HG02763 (cell line): ENCODE measurements around the gene NTRK1.

Experiments
- ATAC-seq: cut with Tn5 transposase; IDR thresholded peaks from one replicate; pipeline ENCODE4 v1.9.1; 2021; ENCODE audit warnings: mild to moderate bottlenecking, moderate library complexity; ENCODE audit not compliant: unreplicated experiment

The NTRK1 gene

DNA sequence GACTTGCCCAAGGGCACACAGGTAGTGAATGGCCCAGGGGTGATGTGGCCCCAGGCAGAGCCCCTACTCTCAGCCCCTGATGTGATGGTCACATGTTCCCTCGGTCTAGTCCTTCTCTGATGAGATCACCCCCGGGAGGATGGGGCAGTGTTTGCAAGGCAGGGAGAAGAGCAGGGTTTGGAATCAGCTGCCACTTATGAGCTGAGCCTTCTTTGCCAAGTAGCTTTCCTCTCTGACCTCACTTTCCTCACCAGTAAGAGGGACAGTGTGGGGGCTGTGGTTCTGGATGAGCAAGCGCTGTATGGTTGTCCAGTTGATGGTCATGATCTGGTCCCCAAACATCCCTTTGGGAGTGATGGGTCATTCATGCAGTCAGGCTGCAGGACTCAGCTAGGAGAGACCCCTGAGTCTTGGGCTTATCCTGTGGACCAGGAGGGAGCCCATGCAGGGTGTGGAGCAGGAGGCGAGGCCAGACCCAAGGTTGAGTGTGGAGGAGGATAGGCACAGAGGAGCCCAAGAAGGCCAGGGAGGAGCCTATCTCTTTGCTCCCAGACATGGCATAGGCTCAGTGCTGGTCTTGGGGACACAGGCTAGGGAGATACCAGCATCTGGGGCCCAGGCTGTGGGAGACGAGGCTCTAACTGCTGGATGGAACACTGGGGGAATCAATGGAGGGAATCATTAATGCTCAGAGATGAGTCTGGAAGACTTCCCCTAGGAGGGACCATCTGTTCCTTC, 16.9 kb downstream of the NTRK1 start:
- no peak for ATAC-seq

DNA sequence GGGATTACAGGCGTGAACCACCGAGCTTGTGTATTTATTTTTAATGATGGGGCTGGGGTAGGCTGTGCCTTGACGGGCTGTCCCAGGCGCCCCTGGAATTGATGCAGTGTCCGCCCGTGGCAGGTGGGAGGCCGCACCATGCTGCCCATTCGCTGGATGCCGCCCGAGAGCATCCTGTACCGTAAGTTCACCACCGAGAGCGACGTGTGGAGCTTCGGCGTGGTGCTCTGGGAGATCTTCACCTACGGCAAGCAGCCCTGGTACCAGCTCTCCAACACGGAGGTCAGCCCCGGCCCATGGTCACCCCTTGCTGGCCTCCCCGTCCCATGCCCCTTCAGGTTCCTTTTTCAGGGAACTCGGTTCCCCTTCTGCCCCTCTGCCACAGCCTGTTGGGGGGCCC, 19.2 kb downstream of the NTRK1 start:
- ATAC-seq, result no peak

DNA sequence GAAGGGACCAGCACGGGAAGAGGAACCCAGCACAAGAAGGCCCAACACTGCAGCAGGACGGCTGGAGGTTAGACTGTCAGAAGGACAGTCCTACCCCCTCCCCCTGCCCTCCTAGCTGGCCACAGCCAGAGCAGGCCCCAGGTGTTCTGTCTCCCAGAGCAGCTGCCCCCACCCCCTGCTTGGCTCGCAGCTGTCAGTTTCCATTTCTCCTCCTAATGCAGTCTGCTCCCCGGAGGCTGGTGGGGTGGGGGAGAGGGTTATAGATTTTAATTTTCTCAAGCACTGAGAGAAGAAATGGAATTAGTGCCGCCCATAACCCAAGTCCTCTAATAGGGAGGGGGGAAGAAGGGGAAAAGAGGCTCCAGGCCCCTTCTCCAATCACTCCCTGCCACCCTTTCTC, 19.8 kb downstream of the NTRK1 start:
- ATAC-seq, result no peak

DNA sequence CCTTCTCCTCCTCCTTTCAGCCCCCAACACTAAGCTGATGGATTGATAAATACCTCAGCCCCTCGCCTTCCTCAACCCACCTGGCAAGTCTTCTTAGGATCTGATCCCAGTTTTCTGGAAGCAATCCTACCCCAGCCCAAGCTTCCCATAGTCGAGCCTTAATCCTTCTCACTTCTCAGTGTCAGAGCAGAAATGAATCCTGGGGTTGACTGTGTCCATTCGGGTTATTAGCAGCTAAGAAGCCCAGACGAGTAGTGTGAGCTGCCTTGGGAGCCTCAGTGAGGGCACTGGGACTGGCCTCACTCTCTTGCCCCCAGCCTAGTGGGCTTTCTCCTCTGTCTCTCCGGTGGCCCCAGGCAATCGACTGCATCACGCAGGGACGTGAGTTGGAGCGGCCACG, 20.4 kb downstream of the NTRK1 start:
- ATAC-seq, result no peak

DNA sequence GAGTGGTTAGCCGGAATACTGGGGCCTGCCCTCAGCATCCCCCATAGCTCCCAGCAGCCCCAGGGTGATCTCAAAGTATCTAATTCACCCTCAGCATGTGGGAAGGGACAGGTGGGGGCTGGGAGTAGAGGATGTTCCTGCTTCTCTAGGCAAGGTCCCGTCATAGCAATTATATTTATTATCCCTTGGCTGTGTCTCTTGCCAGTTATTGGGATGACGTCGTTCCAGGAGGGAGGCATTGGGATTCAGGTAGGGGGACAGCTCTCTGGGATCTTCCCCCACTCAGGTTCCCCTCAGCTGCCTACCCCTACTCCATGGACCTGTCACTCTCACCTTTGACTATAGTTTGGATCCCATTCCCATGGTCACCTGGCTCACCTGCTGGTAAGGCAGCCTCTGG, 21.0 kb downstream of the NTRK1 start:
- ATAC-seq, result no peak

DNA sequence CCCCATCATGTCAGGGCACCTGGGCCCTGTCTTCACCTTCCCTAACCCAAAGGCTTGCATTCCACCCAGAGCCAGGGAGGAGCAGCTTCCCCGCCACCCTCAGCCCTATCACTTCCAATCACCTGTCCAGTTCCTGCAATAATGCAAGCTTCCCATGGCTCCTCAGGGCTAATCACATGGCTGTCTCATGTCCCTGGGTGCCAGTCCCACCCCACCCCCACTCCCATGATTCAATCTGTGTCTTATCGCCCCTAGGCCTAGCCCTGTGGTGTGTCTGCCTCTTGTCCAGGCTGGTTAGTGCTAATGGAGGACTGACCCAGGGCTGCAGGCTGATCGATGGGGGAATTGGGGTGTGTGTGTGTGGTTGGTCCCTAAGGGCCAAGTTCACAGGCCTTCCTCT, 21.9 kb downstream of the NTRK1 start:
- ATAC-seq, result no peak

DNA sequence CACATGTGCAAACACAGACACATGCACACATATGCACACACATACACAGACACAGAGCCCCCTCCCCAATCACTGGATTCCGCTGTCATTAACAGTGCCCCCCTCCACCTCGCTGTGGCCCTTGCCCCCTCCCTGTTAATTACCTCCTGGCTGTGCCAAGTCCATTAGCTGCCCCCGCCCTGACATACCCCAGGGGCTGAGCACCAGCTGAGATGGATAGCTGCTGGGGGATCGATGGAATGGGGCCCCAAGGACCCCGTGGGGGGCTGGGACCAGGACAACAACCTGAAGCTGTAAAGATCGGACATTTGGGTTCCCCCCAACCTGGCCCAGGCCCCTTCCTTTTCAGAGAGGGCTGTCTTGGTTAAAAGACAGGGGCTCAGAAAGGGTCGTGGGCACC, 23.3 kb downstream of the NTRK1 start:
- ATAC-seq, result no peak

DNA sequence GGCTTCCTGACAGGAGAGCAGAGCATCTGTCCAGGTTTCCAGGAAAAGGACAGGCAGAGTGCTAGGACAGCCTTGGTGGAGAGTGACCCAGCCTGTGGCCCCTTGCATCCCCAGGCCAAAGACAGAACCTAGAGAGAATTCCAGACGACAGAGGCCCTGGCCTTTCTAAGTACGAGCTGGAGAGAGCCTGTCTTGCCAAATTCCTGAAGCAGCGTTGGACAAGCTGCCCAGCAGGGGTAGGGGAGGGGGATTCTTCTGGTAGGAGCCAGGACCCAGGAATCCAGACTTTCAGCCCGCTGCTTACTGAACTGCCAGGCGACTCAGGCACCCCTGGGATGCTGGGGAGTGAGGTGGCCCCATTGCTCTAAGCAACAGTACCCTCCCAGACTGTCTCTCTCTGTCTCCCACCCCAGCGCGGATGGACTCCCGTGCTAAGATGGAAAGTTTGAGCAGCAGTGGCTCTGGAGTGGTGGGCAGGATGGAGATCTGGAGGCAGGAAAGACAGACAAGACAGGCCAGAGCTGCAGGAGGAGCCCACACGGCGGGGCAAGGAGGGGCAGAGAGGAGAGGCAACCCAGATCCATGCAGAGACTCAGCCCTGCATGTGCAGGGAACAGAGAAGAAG, 24.0 kb downstream of the NTRK1 start:
- ATAC-seq, result no peak

DNA sequence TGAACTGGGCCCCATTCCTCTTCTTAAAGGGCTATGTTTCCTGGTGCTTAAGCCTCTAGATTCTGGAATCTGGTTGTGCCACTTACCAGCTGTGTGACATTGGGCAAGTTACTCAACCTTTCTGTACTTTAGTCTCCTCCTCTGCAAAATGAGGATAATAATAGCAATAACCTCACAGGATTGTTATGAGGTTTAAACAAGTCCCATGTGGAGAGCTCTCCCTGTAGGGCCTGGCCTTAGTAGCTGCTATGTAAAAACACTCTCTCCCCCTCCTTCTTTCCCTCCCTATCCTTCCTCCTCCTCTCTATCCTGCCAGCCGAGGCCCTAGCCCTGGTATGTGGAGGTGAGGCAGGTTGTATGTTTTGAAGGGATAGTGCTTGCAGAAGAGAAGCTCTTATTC, 24.6 kb downstream of the NTRK1 start:
- no peak for ATAC-seq

DNA sequence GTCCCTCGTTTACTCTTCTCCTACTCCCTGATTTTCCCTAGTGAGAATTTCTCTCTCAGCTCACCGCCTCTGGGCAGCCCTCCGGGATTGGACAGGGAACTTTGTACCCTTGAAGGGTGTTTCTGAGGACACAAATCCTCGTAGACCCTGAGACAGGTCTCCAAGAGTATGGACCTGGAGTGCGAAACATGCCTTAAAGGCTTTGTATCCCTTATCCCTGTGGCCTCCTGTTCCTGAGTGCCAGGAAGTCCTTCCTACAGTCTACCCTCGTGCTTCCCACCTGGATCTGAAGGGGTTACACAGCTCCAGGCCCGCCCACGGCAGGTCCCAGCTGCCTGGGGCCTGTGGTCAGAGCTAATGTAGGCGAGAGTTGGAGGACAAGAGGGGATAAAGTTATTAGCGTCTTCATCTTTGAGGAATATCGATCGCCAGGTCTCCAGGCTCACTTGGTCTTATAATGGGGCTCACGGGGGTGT, 25.3 kb downstream of the NTRK1 start:
- no peak for ATAC-seq

DNA sequence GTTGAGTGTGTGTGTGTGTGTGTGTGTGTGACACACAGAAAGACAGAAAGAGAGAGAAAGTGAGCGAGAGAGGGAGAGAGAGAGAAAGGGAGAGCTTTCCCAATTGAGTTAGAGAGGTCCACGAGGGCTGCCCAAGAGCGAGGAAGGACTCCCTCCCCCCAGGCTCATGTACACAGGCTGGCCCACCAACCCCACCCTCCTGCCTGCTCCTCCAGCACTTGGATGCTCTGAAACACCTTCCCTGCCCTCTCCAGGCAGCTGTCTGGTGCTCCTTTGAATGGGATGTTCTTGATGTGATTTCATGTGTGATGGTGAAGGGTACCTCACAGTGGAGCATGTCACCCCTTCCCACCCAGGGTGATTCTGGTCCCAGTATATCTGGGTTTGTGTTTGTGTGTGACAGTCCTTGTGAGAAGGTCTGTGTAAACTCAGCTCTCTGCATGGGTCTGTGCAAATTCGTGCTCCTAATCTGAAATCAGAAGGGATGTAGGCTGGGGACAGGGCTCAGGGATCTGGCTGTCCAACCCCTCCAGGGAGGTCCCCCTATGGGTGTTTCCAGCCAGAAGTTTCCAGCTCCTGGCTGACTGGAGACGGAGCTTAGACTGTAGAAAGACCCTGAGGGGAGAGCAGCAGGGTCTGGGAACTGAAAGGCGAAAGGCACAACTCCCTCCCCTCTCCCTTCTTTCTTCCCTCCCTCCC, 26.1 kb downstream of the NTRK1 start:
- no peak for ATAC-seq

DNA sequence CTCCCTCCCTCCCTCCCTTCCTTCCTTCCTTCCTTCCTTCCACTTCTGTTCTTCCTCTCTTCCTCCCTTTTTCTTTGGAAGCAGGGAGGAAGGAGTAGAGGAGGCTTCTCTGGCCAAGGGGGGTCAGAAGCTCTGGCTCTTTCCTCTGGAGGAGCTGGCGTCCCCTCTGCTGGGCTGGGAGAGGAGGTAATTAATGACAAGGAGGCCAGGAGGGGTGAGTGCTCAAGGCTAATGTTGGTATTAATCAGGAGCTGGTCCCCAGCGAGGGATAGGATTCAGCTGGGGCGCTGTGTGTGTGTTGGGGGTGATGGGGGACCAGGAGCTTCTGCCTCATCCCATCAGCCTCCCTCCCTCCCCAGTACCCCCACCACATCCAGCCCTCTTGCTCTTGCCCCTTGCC, 26.7 kb downstream of the NTRK1 start:
- no peak for ATAC-seq

DNA sequence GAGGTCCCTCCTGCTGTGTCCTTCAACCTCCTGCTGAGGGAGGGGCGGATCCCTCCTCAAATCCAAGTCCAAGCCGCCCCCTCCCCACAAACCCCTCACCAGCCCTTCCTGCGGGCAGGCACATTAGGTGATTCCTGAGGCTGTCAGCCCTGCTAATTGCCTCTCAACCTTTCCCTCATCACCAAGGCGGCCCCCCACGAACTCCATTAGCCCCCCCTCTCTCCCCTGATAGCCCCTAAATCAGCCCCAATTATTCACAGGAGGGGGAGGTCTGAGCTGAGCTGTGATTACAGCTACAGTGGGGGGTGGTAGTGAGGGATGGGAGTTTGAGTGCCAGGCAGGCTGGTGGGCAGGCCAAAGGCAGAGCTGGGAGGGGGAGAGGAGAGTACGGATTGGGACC, 27.1 kb downstream of the NTRK1 start:
- no peak for ATAC-seq

DNA sequence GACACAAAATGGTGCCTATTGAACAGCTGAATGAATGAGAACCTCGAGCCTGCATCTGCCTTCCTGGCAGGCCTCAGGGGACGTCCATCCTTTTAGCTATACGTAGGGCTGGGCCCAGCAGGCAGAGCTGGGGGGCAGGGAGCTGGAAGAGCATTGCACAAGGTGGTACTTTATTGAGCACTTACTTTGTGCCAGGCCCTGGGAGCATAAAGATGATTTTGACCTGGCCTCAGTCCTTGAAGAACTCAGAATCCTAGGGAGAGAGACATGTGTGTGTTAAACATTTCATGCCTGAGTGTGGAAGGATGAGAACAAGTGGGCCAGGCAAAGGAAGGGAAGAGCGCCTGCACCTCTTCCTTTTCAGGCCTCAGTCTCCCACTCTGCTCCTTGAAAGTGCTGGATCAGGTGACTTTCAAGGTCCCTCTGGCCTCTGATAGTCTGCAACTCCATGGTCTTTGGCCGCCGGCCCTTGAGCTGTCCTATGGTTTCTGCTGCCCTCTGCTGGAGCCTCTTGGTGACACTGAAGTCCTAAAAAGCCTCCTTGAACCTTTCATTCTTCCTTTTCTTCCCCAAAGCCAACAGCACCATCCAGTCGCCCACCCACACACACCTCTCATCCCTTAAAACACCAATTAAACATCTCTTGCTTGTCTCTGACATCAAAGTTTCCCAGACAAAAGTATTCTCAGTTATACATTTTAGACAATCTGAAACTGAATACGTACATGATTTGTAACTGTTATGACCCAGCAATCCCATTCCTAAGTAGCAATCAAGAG, 29.3 kb downstream of the NTRK1 start:
- ATAC-seq, result no peak

DNA sequence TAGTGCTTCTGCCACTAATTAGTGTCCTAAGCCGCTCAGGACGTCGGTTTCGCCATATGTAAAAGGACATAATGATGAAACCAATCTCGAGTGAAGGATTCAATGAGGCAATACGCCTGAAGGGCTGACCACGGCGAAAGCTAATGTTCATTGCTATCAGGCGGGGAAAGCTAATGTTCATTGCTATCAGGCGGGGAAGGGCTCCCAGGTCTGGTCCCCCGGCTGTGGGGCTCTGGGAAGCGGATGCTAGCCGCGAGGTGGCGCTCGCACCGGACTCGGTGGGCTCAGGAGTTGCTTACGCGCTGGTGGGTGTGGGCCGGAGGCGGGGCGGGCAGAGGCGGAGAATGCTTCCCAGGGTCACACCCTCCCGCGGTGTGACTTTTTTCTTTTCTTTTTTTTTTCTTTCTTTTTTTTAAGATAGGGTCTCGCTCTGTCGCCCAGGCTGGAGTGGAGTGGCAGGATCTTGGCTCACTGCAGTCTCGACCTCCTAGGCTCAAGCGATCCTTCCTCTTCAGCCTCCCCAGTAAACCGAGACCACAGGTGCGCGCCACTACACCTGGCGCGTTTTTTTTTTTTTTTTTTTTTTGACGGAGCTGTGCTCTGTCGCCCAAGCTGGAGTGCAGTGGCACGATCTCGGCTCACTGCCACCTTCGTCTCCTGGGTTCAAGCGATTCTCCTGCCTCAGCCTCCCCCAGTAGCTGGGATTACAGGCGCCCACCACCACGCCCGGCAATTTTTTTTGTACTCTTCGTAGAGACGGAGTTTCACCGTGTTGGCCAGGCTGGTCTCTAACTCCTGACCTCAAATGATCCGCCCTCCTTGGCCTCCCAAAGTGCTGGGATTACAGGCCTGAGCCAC, 31.8 kb downstream of the NTRK1 start:
- peak; percentile 60 for ATAC-seq

DNA sequence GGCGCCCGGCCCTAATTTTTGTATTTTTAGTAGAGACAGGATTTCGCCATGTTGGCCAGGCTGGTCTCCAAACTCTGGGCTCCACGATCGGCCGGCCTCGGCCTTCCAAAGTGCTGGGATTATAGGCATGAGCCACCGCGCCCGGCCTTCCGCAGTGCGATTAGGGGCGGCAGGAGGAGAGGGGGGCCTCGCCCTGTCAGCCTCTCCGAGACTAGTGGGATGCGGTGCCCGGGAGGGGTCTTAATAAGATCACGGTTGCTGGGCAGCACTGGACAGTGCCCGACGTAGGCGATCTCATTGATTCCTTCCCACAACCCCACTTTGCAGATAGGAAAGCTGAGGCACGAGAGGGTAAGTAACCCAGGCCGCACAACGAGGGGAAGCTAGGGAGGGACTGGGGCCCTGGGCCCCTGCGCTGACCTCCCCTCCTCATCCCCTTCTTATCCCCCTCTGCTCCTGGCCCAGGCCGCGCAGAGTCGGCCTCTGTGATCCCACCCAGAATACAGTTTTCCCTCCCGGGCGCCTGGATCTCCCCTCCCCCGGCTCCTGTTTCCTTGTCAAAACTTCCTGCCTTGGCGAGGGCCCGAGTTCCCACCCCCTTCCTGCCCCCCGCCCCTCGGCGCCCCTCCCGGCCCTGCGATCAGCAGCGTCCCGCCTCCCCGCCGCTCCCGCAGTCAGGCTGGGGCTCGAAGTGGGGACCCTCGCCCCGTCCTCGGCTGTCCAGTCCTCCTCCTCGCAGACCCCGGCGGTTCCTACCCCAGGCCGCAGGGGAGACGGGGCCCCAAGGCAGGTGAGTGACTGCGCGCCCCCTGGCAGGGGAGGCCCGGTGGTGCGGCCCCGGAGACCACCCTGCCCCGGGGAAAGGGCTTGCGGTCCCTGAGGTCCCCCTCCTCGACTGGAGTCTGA, 32.6 kb downstream of the NTRK1 start, which contains the start of gene PEAR1:
TSS of gene PEAR1 (plus strand) at position 671 of the 906 bp plus-strand sequence. CDS start 10,209 bp downstream, outside the sequence.
- no peak for ATAC-seq

DNA sequence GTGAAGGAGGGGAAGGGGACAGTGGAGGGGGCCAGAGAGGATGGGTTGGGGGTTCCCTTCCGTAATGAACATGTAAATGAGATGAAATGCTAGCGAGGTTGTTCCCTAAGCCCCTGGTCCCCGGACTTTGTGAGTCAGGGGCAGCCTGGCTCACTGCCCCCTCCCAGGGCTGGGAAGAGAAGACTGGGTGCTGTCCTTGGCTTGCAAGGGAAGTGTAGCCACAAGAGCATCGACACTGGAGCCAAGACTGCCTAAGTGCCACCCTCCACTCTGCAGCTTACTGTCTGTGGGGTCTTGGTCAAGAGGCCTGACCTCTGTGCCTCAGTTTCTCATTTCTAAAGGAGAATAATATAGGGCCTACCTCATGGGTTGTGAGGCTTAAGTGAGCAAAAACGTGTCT, 33.3 kb downstream of the NTRK1 start:
- ATAC-seq, result no peak

DNA sequence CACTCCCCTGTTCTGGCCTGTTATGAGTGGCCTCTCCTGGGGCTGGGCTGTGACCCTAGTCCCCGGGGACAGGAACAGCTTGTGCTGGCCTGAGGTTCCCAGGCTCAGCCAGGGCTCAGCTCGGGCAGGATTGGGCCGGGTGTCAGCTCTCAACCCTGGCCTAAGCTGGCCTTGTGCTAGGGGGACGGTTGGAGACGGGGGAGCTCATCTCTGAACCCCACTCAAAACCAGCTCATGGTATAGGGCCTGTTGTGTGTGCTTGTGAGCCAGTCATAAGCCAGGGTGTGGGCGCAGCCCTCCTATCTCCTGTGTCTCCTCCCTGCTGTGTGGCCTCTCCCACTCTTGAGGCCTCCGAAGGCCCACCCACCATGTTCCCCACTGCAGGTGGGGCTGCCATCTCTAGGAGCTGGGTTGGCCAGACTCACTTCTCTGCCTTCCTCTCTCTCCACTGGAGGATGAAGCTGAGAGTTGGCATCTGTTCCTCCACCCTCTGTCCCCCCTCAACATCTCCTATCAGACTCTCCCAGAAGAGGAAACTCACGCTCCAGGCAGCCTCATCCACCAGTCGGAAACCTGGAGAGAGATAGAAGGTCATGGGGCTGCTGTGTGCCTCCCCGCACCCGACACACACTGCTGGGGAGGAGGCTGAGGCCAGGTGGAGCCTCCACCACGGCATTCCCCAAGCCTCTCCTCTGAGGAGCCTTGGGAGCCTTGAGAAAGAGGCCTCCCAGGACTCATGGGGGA, 34.2 kb downstream of the NTRK1 start:
- ATAC-seq, result no peak

DNA sequence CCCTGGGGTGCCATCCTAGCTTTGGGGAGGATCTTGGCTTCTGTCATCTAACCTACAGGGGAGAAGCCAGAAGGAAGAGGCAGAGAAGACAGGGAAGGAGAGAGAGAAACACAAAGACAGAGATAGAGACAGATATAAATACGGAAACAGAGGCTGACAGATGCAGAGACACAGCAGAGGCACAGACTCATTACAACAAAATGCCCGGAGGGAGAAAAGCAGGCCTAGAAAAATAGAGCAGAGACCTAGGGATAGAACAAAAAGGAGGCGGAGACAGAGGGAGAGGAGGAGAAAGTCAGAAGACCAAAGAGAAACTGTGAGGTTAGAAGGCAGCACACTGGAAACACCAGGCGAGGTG, 34.8 kb downstream of the NTRK1 start:
- no peak for ATAC-seq
